ENCODE data around the gene RCVRN.

The RCVRN gene

GRCh38 chr17:9905078-9905415 is at the start of gene RCVRN:
Gene RCVRN, minus strand, starts transcription at chr17:9905271. Its CDS starts 91 bp downstream, at chr17:9905180.
- no peak for TF ChIP-seq ZNF274 (IDR thresholded peaks at IDR 0.05; ENCODE audit: low read depth, low read length)
- no peak within 1 kb of the TSS for H3K4me3 ChIP-seq (ENCODE audit: low read length)

GRCh38 chr17:9953492-9953891 is 48.4 kb upstream of the RCVRN start:
- H3K4me3 ChIP-seq (ENCODE audit: low read length) = no peak overlapping the region
- TF ChIP-seq ZNF274 (IDR thresholded peaks at IDR 0.05; ENCODE audit: low read depth, low read length) = no peak

- no peak for TF ChIP-seq ZNF274 (IDR thresholded peaks at IDR 0.05; ENCODE audit: low read depth, low read length)
- no peak overlapping the region for H3K4me3 ChIP-seq (ENCODE audit: low read length)
Measured at GRCh38 chr17:9951803-9952202, 46.7 kb upstream of the RCVRN start.

- no peak for TF ChIP-seq ZNF274 (IDR thresholded peaks at IDR 0.05; ENCODE audit: low read depth, low read length)
- no peak overlapping the region for H3K4me3 ChIP-seq (ENCODE audit: low read length)
Measured at GRCh38 chr17:9948928-9949327, 43.9 kb upstream of the RCVRN start.

GRCh38 chr17:9944704-9945103 is 39.6 kb upstream of the RCVRN start:
- TF ChIP-seq ZNF274 (IDR thresholded peaks at IDR 0.05; ENCODE audit: low read depth, low read length) = no peak
- H3K4me3 ChIP-seq (ENCODE audit: low read length) = no peak overlapping the region

GRCh38 chr17:9943343-9943742 is 38.3 kb upstream of the RCVRN start:
- TF ChIP-seq ZNF274 (IDR thresholded peaks at IDR 0.05; ENCODE audit: low read depth, low read length) = no peak

GRCh38 chr17:9942885-9943284 is 37.8 kb upstream of the RCVRN start:
- TF ChIP-seq ZNF274 (IDR thresholded peaks at IDR 0.05; ENCODE audit: low read depth, low read length) = no peak
- no peak overlapping the region for H3K4me3 ChIP-seq (ENCODE audit: low read length)

More at GRCh38 chr17:9943343-9943742, 38.3 kb upstream of the RCVRN start:
- no peak overlapping the region for H3K4me3 ChIP-seq (ENCODE audit: low read length)

GRCh38 chr17:9941305-9941704 is 36.2 kb upstream of the RCVRN start:
- H3K4me3 ChIP-seq (ENCODE audit: low read length) = no peak overlapping the region
- no peak for TF ChIP-seq ZNF274 (IDR thresholded peaks at IDR 0.05; ENCODE audit: low read depth, low read length)

- TF ChIP-seq ZNF274 (IDR thresholded peaks at IDR 0.05; ENCODE audit: low read depth, low read length) = no peak
- no peak overlapping the region for H3K4me3 ChIP-seq (ENCODE audit: low read length)
Measured at GRCh38 chr17:9940841-9941240, 35.8 kb upstream of the RCVRN start.

- TF ChIP-seq ZNF274 (IDR thresholded peaks at IDR 0.05; ENCODE audit: low read depth, low read length) = no peak
- no peak overlapping the region for H3K4me3 ChIP-seq (ENCODE audit: low read length)
Measured at GRCh38 chr17:9938764-9939163, 33.7 kb upstream of the RCVRN start.

- no peak overlapping the region for H3K4me3 ChIP-seq (ENCODE audit: low read length)
- TF ChIP-seq ZNF274 (IDR thresholded peaks at IDR 0.05; ENCODE audit: low read depth, low read length) = no peak
Measured at GRCh38 chr17:9937901-9938300, 32.8 kb upstream of the RCVRN start.

- no peak for TF ChIP-seq ZNF274 (IDR thresholded peaks at IDR 0.05; ENCODE audit: low read depth, low read length)
- H3K4me3 ChIP-seq (ENCODE audit: low read length) = no peak overlapping the region
Measured at GRCh38 chr17:9937241-9937761, 32.2 kb upstream of the RCVRN start.

- no peak overlapping the region for H3K4me3 ChIP-seq (ENCODE audit: low read length)
- TF ChIP-seq ZNF274 (IDR thresholded peaks at IDR 0.05; ENCODE audit: low read depth, low read length) = no peak
Measured at GRCh38 chr17:9936095-9936494, 31.0 kb upstream of the RCVRN start.

- TF ChIP-seq ZNF274 (IDR thresholded peaks at IDR 0.05; ENCODE audit: low read depth, low read length) = no peak
- H3K4me3 ChIP-seq (ENCODE audit: low read length) = no peak overlapping the region
Measured at GRCh38 chr17:9935408-9935807, 30.3 kb upstream of the RCVRN start.

GRCh38 chr17:9934331-9934730 is 29.3 kb upstream of the RCVRN start:
- no peak for TF ChIP-seq ZNF274 (IDR thresholded peaks at IDR 0.05; ENCODE audit: low read depth, low read length)
- no peak overlapping the region for H3K4me3 ChIP-seq (ENCODE audit: low read length)

- H3K4me3 ChIP-seq (ENCODE audit: low read length) = no peak overlapping the region
- TF ChIP-seq ZNF274 (IDR thresholded peaks at IDR 0.05; ENCODE audit: low read depth, low read length) = no peak
Measured at GRCh38 chr17:9932491-9932890, 27.4 kb upstream of the RCVRN start.

Data from GM08714 (cell line).